Ovary (tissue), 3 donors: Measurements from ENCODE around the gene OSBPL5.

ENCODE experiments used
- CTCF ChIP-seq, 3 donors: fragments of 450-650 bp in 2 of 3; fragments of 200-600 bp in 1 of 3; IDR thresholded peaks; one replicate each; pipeline versions ENCODE4 v1.5.1 to v1.8.0; 2016 to 2022; ENCODE audit warnings: antibody characterized with exemption in 3 of 3, mild to moderate bottlenecking in 1 of 3
- EP300 ChIP-seq: sonication (generic); formaldehyde crosslinking; IDR thresholded peaks from one replicate; pipeline ENCODE4 v1.6.1; 2017; ENCODE audit warnings: antibody characterized with exemption
- POLR2A ChIP-seq: fragments of 450-650 bp; IDR thresholded peaks from one replicate; pipeline ENCODE4 v1.6.1; 2017; ENCODE audit warnings: antibody characterized with exemption, mild to moderate bottlenecking, moderate library complexity
- donor health status: DM: no; HTN: no; CAD: no.

- TF ChIP-seq POLR2A (no peak), CTCF (IDR thresholded peaks at IDR 0.05) (no peak), EP300 (no peak)
These were observed 11.4 kb upstream of the OSBPL5 start for GRCh38 chr11:3176487-3176886.
